Astrocyte of the spinal cord (primary cell): Measurements from ENCODE around the gene ARHGAP25.

Experiments
- DNase-seq: peaks from one replicate; pipeline ENCODE4 v3.0.0; 2011; ENCODE audit warnings: low read depth, low spot score
- H3K4me3 ChIP-seq: 2 replicates; pipeline ENCODE4 v1.5.1; 2011; ENCODE audit warnings: low read depth, mild to moderate bottlenecking, low read length, moderate library complexity
- CTCF ChIP-seq: IDR thresholded peaks from 2 replicates; pipeline ENCODE4 v1.5.1; 2012; ENCODE audit warnings: low read depth, mild to moderate bottlenecking, low read length, inconsistent platforms
- in situ Hi-C: cut with HindIII; loops from 2 replicates; pipeline ENCODE4 v1.10.0; 2017; ENCODE audit warnings: low sequenced_read_pairs

ARHGAP25 gene

GRCh38 chr2:68835621-68836020 lies 101.0 kb downstream of the ARHGAP25 start:
- in situ Hi-C loops = no loop called here

DNA sequence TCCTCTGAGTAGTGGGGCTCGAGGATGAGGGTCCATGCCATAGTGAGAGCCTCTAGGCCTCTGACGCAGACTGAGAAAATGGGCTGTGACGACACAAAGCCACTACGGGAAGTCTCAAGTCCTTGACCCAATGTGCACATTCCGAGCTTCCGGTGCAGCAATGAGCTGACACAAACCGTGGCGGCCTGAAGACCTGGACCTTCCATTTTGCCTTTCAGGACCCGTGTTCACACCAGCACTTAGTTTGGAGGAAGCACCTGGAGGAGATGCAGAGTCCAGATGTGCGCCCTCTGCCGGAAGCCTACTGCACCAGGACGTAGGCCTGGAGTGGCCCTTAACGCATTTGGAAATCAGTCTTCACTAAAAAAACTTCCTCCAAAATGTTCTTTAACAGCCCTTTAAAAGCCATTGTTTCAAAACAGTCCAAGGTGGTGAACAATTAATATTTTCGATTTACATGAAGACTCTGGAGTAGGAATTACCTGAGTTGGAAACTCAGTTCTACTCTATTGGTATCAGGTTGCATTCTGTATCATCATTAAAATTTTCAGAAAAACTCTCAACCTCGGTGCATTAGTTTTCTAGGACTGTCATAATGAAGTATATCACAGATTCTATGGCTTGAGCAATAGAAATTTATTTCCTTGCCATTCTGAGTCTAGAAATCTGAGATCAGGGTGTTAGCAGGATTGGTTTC lies 102.7 kb downstream of the ARHGAP25 start:
- DNase-seq = peak; percentile 30
- no peak overlapping the region for H3K4me3 ChIP-seq
- in situ Hi-C loops = no loop called here
- TF ChIP-seq CTCF = peak; percentile 69

More at GRCh38 chr2:68835621-68836020, 101.0 kb downstream of the ARHGAP25 start:
- no peak overlapping the region for H3K4me3 ChIP-seq
- no peak for TF ChIP-seq CTCF
- no peak for DNase-seq

DNA sequence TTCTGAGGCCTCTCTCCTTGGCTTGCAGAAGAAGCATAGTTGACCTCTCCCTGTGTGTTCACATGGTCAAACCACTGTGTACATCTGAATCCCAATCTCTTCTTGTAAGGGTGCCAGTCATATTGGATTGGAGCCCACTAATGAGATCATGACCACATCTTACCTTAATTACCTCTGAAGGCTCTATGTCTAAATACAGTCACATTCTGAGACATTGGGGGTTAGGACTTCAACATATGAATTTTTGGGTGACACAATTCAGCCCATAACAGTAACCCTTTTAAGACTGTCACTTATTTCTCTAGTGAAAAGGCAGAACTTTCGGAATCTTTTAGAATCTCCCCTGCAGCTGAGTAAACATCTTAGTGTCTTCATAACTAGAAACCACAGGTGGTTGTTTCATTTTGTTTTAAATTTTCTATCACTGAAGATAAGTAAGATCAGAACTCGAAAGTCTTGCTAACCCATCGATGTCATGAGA lies 103.3 kb downstream of the ARHGAP25 start:
- DNase-seq = peak; percentile 78
- no peak for TF ChIP-seq CTCF
- H3K4me3 ChIP-seq = no peak overlapping the region
- in situ Hi-C loops = no loop called here

- DNase-seq = no peak
- in situ Hi-C loops = no loop called here
- no peak overlapping the region for H3K4me3 ChIP-seq
- TF ChIP-seq CTCF = no peak
Observed at GRCh38 chr2:68838641-68839040, 104.0 kb downstream of the ARHGAP25 start.

- no peak for DNase-seq
- peak; percentile 66 for TF ChIP-seq CTCF
- in situ Hi-C loops = no loop called here
- no peak overlapping the region for H3K4me3 ChIP-seq
Observed at GRCh38 chr2:68839260-68839833, 104.7 kb downstream of the ARHGAP25 start.

DNA sequence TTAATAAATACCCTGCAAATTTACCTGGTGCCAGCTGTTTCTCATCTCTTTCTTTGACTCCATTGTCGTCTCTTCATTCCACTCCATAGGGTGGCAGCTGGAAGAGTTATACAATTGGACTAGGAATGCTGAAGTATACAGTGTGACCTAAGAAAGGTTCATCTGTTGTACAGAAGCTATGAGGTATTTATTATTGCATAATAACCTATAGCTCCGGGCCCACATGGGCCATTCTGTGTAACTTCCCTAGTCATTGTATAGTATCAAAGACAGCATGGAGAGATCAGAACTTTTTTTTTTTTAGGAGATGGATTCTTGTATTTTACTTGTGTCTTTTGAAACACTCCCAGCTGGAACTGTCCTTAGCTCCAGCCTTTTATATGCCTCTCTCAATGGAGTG lies 110.4 kb downstream of the ARHGAP25 start:
- H3K4me3 ChIP-seq = no peak overlapping the region
- in situ Hi-C loops = no loop called here
- no peak for DNase-seq
- no peak for TF ChIP-seq CTCF
